HS-27A (cell line): ENCODE data around the gene GUCY1A2.
"Not testable (repeated sequence)": the region's sequence is repeated elsewhere in the genome, so short reads cannot be mapped to it uniquely, and the experiment has no call there.

ENCODE experiments used
- DNase-seq: peaks from one replicate; pipeline ENCODE4 v3.0.0-alpha.2; 2012; ENCODE audit warnings: low read depth, missing footprints

GUCY1A2 gene

DNA sequence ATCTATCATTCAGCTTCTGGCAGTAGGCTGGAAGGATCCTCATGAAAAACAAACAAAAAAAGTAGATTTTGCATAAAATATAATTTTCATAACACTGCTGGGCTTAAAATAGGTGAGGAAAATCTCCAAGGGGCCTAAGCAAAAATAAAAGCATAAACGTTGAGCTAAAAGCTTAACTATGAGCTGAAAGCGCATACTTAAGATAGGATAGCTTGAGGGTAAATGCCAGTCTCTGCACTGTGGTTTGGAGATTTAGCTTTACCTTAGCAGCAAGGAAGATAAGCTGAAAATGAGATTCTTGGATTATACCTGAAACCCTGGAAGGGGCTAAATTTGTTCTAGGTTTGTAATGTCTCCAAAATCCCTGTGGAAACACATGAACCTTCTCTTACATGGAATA, 183.7 kb downstream of the GUCY1A2 start:
- DNase-seq: no peak

DNA sequence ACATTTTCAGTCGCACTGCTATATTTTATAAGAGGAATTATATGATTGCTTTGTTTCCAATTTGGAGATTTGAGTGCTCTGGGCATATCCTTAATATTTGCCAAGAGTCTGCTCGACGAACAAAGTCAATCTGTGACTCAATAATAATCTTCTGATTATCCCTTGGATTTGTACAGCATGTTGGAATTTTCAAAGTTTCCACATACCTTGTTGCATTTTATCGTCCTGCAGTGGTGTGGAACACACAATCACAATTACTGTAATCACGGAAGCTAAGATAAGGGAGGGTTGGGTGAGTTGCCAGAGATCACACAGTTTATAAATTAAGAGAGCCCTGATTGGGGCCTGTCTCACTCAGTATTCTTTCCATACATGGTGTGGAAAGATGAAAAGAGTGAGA, 189.3 kb downstream of the GUCY1A2 start:
- no peak for DNase-seq

DNA sequence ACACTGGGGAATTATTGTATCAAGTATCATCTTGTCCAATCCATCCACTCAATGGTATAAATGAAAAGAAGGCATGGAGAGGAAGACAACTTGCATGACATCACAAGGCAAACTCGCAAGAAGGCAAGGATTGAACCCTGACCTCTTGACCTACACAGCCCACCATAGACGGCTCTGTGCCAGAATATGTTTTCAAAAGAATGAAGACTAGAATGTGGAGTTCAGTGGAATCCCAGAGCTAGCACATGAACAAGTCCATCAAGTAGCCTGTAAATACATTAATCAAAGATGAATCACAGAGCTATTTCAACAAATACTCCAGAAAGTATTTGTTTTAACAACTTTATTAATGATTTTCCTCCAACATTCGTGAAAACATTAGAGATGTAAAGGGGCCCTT, 189.7 kb downstream of the GUCY1A2 start:
- no peak for DNase-seq

DNA sequence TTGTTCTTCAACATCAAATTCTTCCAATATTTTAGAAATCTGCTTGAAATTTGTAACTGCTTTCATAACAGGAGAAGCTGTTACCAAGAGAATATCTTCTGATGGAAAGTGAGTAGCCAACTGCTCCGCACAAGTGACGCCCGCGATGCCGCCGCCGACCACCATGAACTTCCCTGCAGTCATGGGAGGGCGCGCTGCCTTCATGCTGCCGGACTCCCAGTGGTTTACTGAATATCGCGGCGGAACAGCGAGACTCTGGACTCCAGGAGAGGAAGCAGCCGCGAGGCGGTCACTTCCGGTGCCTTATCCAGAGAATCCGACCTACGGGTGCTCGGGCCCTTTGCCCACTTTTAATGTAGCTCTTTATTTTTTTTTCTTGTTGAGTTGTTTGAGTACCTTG, 190.6 kb downstream of the GUCY1A2 start:
- DNase-seq: no peak

DNA sequence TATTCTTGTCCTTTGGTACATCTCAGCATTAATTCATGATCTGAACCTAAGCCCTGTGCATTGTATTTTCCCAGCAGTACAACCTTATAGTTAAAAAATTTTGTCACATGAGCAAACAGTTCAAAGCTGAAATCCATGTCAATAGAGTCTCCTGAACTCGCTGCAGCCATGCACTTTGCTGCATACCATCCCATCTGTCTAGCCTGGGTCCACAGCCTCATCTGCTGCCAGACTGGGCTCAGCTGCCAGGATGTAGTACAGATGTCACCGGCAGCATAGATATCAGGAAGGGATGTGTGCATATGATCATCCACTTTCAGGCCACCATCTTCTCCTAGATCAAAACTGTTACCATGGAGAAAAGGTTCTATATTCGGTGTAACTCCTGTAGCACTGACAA, 191.7 kb downstream of the GUCY1A2 start:
- not testable (repeated sequence) for DNase-seq

DNA sequence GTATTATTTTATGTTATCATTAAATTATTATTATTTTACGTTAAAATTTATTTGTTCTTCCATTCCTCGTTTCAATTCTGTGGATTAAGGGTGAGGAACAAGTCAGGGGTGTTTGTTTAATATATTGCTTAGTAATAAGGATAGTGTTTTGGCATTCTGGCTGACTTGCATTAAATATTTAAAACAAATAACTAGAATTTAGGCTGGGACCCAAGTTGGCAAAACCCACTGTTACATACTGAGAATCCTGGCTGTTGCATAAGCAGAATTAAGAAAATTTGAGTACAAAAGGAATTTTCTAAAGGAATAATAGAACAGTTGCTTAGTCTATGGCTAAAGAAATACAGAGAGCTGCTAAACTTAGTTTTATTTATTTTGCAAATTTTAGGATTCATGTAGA, 196.4 kb downstream of the GUCY1A2 start:
- no peak for DNase-seq

DNA sequence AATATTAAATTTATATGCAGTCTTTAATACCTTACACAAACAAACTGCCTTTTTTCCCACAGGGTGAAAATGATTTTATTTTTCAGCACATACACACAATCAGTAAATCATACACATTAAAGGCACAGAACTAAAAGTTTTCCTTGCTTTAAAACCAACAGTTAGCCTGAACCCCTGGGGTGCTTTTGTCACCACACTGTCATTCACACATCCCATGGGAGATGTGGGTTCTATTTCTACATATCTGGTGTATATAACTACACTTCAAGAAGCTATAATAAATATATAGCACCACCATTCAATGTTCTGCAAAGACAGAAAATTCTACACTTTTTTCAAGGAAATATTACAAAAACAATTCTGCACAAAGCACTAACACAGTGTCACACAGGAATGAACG, 197.0 kb downstream of the GUCY1A2 start:
- DNase-seq: no peak

DNA sequence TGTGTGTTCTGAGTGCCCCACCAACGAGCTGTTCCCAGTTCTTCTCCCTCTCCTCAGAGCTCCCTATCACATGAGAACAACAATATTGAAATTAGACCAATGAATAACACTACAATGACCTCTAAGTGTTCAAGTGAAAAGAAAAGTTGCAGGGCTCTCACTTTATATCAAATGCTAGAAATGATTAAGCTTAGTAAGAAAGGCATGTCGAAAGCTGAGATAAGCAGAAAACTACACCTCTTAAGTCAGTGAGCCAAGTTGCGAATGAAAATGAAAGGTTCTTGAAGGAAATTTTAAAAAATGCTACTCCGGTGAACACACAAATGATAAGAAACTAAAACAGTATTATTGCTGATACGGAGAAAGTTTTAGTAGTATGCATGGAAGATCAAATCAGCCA, 199.8 kb downstream of the GUCY1A2 start:
- DNase-seq: no peak

DNA sequence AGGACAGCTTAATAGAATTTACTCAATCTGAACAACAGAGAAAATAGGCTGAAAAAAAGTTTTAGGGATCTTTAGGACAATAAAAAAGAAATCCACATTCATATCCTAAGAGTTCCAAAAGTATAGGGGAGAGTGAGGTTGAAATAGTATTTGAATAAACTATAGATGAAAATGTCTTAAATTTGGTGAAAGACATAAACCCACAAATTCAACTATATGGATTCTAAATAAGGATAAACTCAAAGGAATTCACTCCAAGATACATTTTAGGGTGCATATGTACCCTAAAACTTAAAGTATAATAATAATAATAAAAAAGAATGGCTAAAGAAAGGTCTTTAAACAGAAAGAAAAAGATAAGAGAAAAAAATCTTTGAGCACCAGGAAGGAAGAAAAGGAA, 203.1 kb downstream of the GUCY1A2 start:
- DNase-seq: no peak

DNA sequence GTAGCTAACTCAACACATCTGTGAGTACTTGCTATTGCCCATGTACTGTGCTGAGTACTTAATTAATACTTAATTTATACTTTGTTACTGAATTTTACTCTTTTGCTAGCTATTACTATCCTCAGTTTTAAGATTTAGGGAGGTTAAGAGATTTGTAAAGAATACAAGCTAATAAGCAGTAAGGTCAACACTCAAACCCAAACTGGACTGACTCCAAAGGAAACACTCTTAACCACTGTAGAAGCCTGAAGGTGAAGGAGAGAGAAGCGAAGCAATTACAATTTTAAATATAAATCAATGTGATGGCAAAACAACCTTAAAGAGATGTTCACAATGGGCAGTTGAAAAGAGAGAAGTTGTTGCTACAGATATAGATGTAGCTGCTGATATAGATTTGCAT, 204.5 kb downstream of the GUCY1A2 start:
- DNase-seq: no peak

DNA sequence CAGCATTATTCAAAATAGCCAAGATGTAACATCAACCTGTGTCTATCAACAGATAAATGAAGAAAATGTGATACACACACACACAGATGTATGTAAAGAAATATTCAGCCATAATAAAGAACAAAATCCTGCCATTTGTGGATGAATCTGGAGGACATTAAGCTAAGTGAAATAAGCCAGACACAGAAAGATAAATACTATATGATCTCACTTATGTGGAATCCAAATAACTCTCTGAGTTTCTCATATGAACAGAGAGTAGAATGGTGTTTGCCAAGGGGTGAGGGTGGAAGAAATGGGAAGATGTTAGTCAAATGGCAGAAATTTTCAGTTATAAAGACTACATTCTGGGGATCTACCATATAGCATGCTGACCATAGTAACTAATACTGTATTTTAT, 224.2 kb downstream of the GUCY1A2 start:
- DNase-seq: no peak

DNA sequence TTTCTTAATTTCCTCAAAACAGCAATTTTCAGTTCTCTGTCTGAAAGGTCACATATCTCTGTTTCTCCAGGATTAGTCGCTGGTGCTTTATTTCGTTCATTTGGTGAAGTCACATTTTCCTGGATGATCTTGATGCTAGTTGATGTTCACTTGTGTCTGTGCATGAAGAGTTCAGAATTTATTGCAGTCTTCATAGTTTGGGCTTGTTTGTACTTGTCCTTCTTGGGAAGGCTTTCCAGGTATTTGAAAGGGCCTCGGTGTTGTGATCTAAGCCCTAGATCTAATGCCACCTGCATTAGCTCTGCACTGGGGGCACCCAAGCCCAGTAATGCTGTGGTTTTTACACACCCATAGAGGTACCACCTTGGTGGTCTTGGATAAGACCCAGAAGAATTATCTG, 228.9 kb downstream of the GUCY1A2 start:
- no peak for DNase-seq

DNA sequence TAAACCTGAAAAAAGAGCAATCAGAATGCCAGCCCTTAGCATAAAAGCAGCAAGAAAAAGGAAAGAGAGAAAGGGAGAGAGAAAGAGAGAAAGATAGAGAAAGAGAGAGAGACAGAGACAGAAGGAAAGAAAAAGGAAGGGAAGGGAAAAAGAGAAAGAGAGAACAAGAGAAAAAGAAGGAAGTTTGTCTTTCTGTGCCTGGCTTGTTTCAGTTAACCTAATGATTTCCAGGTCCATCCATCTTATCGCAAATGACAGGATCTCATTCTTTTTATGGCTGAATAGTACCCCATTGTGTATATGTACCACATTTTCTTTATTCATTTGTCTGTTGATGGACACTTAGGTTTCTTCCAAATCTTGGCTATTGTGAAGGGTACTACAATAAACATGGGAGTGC, 230.8 kb downstream of the GUCY1A2 start:
- no peak for DNase-seq

DNA sequence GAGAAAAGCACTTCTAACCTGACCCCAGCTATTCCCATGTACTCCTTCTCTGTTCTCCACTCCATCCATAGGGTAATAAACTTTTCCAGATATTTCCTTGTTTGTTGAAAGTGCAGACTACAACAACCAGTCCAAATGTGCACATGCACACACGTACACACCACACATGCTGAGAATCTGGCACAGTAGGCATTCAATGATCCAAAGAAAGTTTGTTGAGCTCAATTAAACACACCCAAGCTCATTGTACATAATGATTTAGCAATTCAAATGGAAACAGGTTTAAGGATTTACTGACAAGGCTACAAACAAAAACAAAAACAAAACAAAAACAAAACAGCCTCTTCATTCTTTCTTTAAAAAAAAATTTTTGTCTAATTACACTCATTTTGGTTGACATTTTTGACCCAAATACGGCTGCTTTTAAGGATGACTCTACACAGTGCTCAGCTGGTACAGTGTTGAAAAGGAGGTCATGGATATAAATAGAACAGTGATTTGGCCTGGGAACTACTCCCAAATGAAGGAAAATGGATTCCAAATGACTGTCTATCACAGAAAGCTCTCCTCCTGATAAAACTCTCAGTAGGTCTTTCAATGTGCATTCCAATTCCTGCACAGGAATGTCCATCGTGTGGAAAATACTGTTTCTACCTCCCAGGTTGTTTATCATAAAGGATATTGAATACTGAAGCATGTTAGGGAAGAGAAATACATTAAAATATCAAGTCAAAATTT, 232.2 kb downstream of the GUCY1A2 start:
- no peak for DNase-seq

DNA sequence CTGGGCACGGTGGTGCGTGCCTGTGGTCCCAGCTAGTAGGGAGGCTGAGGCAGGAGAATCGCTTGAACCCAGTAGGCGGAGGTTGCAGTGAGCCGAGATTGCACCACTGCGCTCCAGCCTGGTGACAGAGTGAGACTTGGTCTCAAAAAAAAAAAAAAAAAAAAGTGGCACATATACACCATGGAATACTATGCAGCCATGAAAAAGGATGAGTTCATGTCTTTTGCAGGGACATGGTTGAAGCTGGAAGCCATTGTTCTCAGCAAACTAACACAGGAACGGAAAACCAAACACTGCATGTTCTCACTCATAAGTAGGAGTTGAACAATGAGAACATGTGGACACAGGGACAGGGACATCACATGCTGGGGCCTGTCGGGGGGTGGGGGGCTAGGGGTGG, 241.0 kb downstream of the GUCY1A2 start:
- DNase-seq: not testable (repeated sequence)

DNA sequence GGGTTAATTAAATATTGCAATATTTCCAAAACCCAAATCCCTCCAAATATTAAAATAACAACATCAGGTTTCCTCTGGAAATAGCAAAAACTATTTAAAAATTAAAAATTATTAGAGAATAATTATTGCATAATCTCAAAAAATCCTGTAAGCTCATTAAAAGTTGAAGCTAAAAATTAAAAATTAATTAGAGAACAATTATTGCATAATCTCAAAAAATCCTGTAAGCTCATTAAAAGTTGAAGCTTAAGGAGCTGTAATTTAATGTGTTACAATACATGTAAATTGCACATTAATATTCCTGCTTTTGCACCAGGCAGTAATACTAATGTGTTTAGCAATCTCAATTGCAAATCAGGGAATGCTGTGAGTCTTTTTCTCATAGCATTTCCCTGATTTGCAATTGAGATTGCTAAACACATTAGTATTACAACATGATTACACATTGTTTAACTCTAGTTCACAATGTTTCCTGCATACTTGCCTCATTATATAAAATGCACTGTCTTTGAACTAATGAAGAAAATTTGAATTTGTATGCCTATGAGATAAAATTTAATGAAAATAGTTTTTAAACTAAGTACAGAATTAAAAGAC, 247.7 kb downstream of the GUCY1A2 start:
- DNase-seq: no peak

DNA sequence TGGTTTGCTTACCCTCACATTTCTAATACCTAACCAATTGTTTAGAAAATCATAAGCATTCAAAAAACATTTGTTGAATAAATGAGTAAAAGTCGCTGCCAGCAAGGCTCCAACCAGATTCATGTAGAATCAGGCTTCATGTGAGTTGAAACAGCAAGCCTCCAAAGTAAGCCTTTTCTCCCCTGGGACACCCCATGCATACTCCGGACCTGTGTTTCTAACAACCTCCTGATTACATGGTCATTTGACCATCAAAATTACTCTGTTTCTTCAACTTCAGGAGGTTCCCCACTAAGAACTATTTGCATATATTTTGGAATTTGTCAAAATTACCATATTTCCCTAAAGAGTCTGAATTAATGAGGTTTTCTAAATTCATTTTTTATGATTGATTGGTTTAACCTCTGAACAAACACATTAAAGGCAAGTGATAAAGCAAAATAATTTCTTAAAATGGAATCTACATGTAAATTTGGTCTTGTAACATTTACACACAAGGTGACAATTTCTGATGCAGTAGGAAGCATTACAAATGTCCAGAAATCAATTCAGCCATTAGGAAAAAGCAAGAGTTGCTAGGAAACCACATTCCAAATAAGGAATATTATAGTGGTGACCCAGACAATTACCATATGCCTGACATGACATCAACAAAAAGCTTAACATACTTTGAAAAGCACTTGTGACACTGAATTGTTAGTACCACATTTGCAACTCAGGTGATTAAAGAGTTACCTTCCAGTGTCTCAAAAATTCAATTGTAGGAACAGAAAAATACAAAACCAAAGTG, 252.6 kb downstream of the GUCY1A2 start:
- no peak for DNase-seq

DNA sequence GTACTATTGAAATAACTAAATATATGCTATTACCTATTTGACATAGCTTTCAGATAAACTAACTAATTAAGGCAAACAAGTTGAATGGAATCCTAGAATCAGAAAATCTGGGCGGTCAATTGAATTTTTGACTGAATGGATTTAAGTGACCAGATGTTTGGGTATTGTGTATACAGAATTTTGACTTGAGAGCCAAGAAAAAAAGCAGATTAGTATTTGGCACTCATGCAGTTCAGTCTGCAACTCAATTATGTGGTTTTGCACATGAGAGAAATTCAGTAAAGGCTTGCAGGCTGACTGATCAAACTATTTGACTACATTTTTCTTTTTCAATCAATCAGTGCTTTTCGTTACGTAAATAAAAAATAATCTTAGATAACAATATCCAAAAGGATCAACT, 254.8 kb downstream of the GUCY1A2 start:
- DNase-seq: no peak

DNA sequence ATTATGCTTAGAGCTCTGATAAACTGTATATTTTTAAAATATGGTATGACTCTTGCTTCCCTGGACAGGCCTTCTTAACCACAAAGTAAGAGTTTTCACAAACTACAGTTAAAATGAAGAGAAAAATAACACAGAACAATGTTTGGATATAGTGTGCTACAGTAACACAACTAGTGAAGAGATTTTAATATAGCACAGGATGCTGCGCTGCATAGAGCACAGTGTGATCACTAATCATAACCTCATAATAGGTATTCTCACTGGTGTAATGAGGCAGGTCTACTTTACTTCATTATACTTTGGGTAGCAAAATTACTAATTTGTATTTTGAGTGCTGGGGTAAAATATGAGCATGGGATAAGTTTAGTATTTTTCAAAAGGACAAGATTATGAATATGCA, 256.5 kb downstream of the GUCY1A2 start:
- DNase-seq: no peak

DNA sequence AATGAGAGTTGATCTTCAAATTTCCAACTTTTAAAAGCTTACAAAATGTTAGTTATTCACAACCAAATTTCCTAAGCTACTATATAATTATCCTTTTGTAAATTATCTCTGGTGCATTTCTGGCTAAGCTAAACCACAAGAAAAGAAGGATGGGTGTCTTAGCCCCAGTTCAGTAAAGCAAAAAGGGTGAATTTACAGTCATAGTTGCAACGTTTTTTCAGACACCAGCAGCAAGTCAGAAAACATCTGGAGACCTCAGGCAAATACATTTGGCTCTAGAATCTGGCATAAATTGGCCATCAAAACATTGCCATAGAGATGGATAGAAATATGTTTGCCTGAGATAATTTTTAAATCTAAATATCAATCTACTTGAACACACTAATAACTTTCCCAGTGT, 257.0 kb downstream of the GUCY1A2 start:
- no peak for DNase-seq

DNA sequence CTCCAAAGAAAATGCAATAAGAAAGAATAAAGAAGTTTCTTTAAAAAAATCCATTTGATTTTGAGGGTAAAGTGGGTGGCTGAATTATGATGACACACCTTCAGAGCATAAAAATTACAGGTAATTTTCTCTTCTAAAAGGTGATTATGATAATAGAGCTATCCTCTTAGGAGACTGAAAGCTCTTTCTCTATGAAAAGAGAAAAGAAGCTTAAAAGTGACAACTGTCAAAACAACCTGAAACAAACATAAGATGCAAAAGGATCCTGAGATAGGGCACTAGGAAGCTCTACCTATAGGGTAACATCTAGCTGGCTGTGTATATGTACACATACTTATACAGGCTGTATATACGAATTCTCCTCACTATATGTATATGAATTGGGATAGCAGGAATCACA, 270.2 kb downstream of the GUCY1A2 start:
- DNase-seq: no peak

DNA sequence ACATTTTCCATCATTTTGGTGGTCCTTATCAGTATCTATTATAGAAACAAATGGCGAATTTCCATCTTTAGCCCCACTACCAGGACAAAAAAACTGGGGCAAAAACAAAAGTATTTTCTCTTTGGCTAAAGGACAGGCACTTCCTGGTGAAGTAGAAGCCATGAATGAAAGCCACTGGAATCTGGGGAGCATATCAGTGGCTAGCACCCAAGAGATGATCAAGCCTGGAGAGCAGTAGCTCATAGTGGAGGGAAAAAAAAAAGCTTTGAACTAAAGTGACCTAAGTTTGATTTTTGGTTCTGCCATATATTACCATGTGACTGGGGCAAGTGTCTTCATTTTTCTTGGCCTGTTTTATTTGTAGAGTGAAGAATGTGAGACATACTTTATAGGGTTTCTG, 272.3 kb downstream of the GUCY1A2 start:
- no peak for DNase-seq

DNA sequence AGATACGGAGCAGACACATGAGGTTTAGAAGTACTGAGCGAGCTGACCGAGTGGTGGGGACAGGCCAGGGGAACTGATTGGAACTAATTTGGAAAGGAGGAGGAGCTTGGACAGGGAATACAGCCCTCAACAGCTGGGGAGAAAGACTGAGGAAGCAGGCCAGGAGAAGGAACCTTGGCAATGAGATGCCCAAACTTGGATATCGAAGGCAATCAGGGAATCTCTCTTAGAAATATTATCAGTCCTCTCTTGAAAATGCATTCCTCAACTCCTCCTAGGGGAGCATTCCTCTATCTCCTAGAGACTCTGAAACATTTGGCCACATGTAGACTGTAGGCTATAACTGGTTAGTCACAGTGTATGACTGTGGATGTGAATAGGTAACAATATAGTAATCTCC, 284.6 kb downstream of the GUCY1A2 start:
- DNase-seq: no peak
